K562 (cell line): Measurements from ENCODE around the gene POTEJ.
"Not testable (repeated sequence)": the region's sequence is repeated elsewhere in the genome, so short reads cannot be mapped to it uniquely, and the experiment has no call there.

Experiments used
- CBX2 ChIP-seq: fragments of 200-600 bp; sonication (generic); IDR thresholded peaks from one replicate; pipeline ENCODE4 v1.6.1; 2012; ENCODE audit warnings: mild to moderate bottlenecking, low read length, inconsistent platforms; ENCODE audit not compliant: insufficient read depth, poor library complexity, severe bottlenecking
- CBX5 ChIP-seq: IDR thresholded peaks from 2 replicates; pipeline ENCODE4 v1.6.1; 2014; ENCODE audit warnings: low read depth, borderline replicate concordance
- CEBPB ChIP-seq: fragments of 450-650 bp; IDR thresholded peaks from 2 replicates; pipeline ENCODE4 v1.6.1; 2016; ENCODE audit warnings: missing genetic modification characterization, missing compliant biosample characterization
- CTCF ChIP-seq, 3 experiments: IDR thresholded peaks in 2 of 3; conservative IDR thresholded peaks in 1 of 3; 2 replicates each; pipeline ENCODE4 v1.5.1; 2011 to 2012; ENCODE audit warnings: low read length in 3 of 3, mild to moderate bottlenecking in 3 of 3, control low read depth in 2 of 3, improper control_type of control experiment in 1 of 3, inconsistent platforms in 1 of 3, low read depth in 1 of 3, mixed read lengths in 1 of 3, moderate library complexity in 1 of 3; ENCODE audit not compliant: insufficient read depth in 2 of 3
- EHMT2 ChIP-seq: fragments of 450-650 bp; IDR thresholded peaks from 2 replicates; pipeline ENCODE4 v1.6.1; 2018; ENCODE audit warnings: antibody characterized with exemption
- EP300 ChIP-seq: IDR thresholded peaks from 2 replicates; pipeline ENCODE4 v1.6.1; 2012; ENCODE audit warnings: low read length, improper control_type of control experiment
- HMG20B ChIP-seq: fragments of 250-450 bp; sonication (Bioruptor Pico); IDR thresholded peaks from 2 replicates; pipeline ENCODE4 v1.5.0; 2021; ENCODE audit warnings: mild to moderate bottlenecking
- KAT7 ChIP-seq: sonication (generic); formaldehyde crosslinking; IDR thresholded peaks from 2 replicates; pipeline ENCODE4 v1.8.0; 2022; ENCODE audit warnings: missing genetic modification reagents, mild to moderate bottlenecking, borderline replicate concordance
- KDM1A ChIP-seq, 2 experiments: fragments of 450-650 bp; IDR thresholded peaks; 2 replicates each; pipeline ENCODE4 v1.6.1; 2016; ENCODE audit warnings: mild to moderate bottlenecking in 2 of 2
- NR2C2 ChIP-seq, 2 experiments: fragments of 200-800 bp in 1 of 2; sonication (Bioruptor generic) in 1 of 2; sonication (generic) in 1 of 2; formaldehyde crosslinking in 1 of 2; IDR thresholded peaks; 2 replicates each; pipeline versions ENCODE4 v1.6.1 to v1.8.0; 2016 to 2022; ENCODE audit warnings: mild to moderate bottlenecking in 1 of 2, missing compliant biosample characterization in 1 of 2, missing genetic modification characterization in 1 of 2, missing genetic modification reagents in 1 of 2
- PATZ1 ChIP-seq: fragments of 250-450 bp; sonication (Bioruptor Pico); IDR thresholded peaks from 2 replicates; pipeline ENCODE4 v1.5.0; 2020; ENCODE audit warnings: mild to moderate bottlenecking, borderline replicate concordance
- POLR2A ChIP-seq: fragments of 450-650 bp; conservative IDR thresholded peaks from 2 replicates; pipeline ENCODE4 v1.6.1; 2016
- RBM15 ChIP-seq: fragments of 200-400 bp; formaldehyde crosslinking; IDR thresholded peaks from 2 replicates; pipeline ENCODE4 v1.6.1; 2018; ENCODE audit warnings: mild to moderate bottlenecking, low read length, moderate library complexity; ENCODE audit not compliant: insufficient read depth
- SNRNP70 ChIP-seq: fragments of 200-400 bp; formaldehyde crosslinking; optimal IDR thresholded peaks from 2 replicates; pipeline ENCODE3; 2017; ENCODE audit warnings: low read depth, low read length

- not testable (repeated sequence) for TF ChIP-seq POLR2A; PATZ1 (CRISPR knock-in tag); CTCF (IDR thresholded peaks at IDR 0.05 in 2 of 3, conservative IDR thresholded peaks at IDR 0.05 in 1 of 3; ENCODE audit: insufficient read depth in 2 of 3, low read depth in 1 of 3, low read length in 3 of 3); KDM1A (IDR thresholded peaks at IDR 0.05); EHMT2; CEBPB; CBX2; EP300; KAT7 (CRISPR knock-in tag); NR2C2 (CRISPR knock-in tag; IDR thresholded peaks at IDR 0.05); NR2C2 (tag; IDR thresholded peaks at IDR 0.05); RBM15; CBX5; HMG20B (CRISPR knock-in tag); SNRNP70
These were observed 58.9 kb downstream of the POTEJ start for GRCh38 chr2:130670026-130670745.
